Kidney (tissue), 14 donors: Measurements from ENCODE around the gene SLAMF9. TPM values are rescaled to one million over a fixed set of nuclear protein-coding genes. Genes with fewer than 3 reads are reported as not detected.

Experiments
- DNase-seq, 5 donors: peaks; one replicate each; pipeline ENCODE4 v3.0.0-alpha.2; 2013 to 2020
- FAIRE-seq: peaks from 2 replicates; lab custom pipeline; 2012; peaks lifted over from hg19 to GRCh38; lab: Jason Lieb, UNC
- H3K27ac ChIP-seq, 2 donors: one replicate each; pipeline ENCODE4 v1.7.0; 2013; ENCODE audit warnings: low read depth in 2 of 2, low read length in 2 of 2, inconsistent platforms in 1 of 2
- H3K27me3 ChIP-seq: one replicate; pipeline ENCODE4 v1.7.1; 2013; ENCODE audit warnings: low read length, inconsistent platforms; ENCODE audit not compliant: control insufficient read depth, insufficient read depth
- H3K36me3 ChIP-seq, 3 donors: one replicate each; pipeline versions ENCODE4 v1.7.0 to v1.7.1; 2013; ENCODE audit warnings: low read length in 3 of 3, control low read depth in 1 of 3, inconsistent platforms in 1 of 3; ENCODE audit not compliant: insufficient read depth in 3 of 3, control insufficient read depth in 2 of 3
- H3K4me1 ChIP-seq, 3 donors: one replicate each; pipeline versions ENCODE4 v1.7.0 to v1.7.1; 2013; ENCODE audit warnings: low read length in 3 of 3, inconsistent platforms in 1 of 3, low read depth in 1 of 3; ENCODE audit not compliant: control insufficient read depth in 2 of 3, insufficient read depth in 2 of 3
- H3K4me3 ChIP-seq, 3 donors: one replicate each; pipeline versions ENCODE4 v1.7.0 to v1.8.1; 2013; ENCODE audit warnings: low read length in 3 of 3, control low read depth in 1 of 3, inconsistent platforms in 1 of 3
- H3K9ac ChIP-seq, 3 donors: one replicate each; pipeline versions ENCODE4 v1.7.0 to v1.7.1; 2013; ENCODE audit warnings: low read length in 3 of 3, control low read depth in 1 of 3, inconsistent platforms in 1 of 3
- H3K9me3 ChIP-seq, 3 donors: one replicate each; pipeline versions ENCODE4 v1.7.0 to v1.7.1; 2013; ENCODE audit warnings: low read length in 3 of 3, control low read depth in 1 of 3, inconsistent platforms in 1 of 3; ENCODE audit not compliant: control insufficient read depth in 2 of 3, insufficient read depth in 1 of 3
- intact Hi-C: fragments of 100-400 bp; cut with DNase I; formaldehyde crosslinking; loops from one replicate; pipeline ENCODE4 v1.11.1; 2022
- polyA plus RNA-seq: library from polyadenylated mRNA; stranded (reverse); fragments of 350-450 nt; fragmentation: Illumina TruSeq; extraction: RNeasy Lipid Tissue Mini Kit (QIAGEN cat#74804); gene quantifications from one replicate; pipeline ENCODE4 v1.2.3, GENCODE V29; 2014; ENCODE audit warnings: low read depth, low replicate concordance; ENCODE audit not compliant: insufficient read depth
- total RNA-seq: library from RNA; stranded (reverse); fragmentation: NEBNext Ultra II Directional; extraction: Animal tissue kit (Norgen Biotek cat#: 25700); gene quantifications from one replicate; pipeline ENCODE4 v1.2.1, GENCODE V29; 2021
- TF ChIP-seq, protein P1 (sequence below): IDR thresholded peaks from 3 replicates; pipeline ENCODE4 v1.5.1; 2012; ENCODE audit warnings: mild to moderate bottlenecking, moderate library complexity, borderline replicate concordance; ENCODE audit not compliant: insufficient read depth; ENCODE audit errors: extremely low read depth
- donor health status: control.
- donor health status: control.
- donor health status: control.
- donor health status: control.
- donor health status: control.
- donor health status: DM: yes; HTN: yes; CAD: no.
- donor health status: Normal renal cell carcinoma (clear cell type).

Gene SLAMF9
- total and polyA plus RNA-seq, 2 donors from 2014 or later: not detected

GRCh38 chr1:159927849-159928431, 26.1 kb downstream of the SLAMF9 start:
- DNase-seq: peak in 1 of 5 donors; percentile 61
- no peak overlapping the region for H3K4me3 ChIP-seq
- H3K27ac ChIP-seq: no peak overlapping the region
- no peak for FAIRE-seq
- peaks cover 2 to 13% (median 2%) of the 10 kb centered on the region in 3 donors for H3K4me1 ChIP-seq
- no peak overlapping the region for H3K9ac ChIP-seq
- TF ChIP-seq, protein P1, sequence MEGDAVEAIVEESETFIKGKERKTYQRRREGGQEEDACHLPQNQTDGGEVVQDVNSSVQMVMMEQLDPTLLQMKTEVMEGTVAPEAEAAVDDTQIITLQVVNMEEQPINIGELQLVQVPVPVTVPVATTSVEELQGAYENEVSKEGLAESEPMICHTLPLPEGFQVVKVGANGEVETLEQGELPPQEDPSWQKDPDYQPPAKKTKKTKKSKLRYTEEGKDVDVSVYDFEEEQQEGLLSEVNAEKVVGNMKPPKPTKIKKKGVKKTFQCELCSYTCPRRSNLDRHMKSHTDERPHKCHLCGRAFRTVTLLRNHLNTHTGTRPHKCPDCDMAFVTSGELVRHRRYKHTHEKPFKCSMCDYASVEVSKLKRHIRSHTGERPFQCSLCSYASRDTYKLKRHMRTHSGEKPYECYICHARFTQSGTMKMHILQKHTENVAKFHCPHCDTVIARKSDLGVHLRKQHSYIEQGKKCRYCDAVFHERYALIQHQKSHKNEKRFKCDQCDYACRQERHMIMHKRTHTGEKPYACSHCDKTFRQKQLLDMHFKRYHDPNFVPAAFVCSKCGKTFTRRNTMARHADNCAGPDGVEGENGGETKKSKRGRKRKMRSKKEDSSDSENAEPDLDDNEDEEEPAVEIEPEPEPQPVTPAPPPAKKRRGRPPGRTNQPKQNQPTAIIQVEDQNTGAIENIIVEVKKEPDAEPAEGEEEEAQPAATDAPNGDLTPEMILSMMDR: no peak
- no peaks in the 10 kb centered on the region for H3K36me3 ChIP-seq
- no peaks in the 10 kb centered on the region for H3K9me3 ChIP-seq
- no peaks in the 10 kb centered on the region for H3K27me3 ChIP-seq
- intact Hi-C loops: no loop called here

- H3K36me3 ChIP-seq: no peaks in the 10 kb centered on the region
- no peak overlapping the region for H3K4me3 ChIP-seq
- H3K27me3 ChIP-seq: no peaks in the 10 kb centered on the region
- peak in 1 of 5 donors; percentile 61 for DNase-seq
- no peak overlapping the region for H3K27ac ChIP-seq
- no peak for FAIRE-seq
- no peak overlapping the region for H3K9ac ChIP-seq
- no peaks in the 10 kb centered on the region for H3K9me3 ChIP-seq
- H3K4me1 ChIP-seq: peaks cover 2 to 20% (median 4%) of the 10 kb centered on the region in 3 donors
- intact Hi-C loops: no loop called here
- TF ChIP-seq, protein P1: no peak
Observed at GRCh38 chr1:159927211-159927848, 26.7 kb downstream of the SLAMF9 start.

- TF ChIP-seq, protein P1: no peak
- Histone ChIP-seq H3K4me3 (peak overlapping the region; percentile 83 to 97 (median 93)), H3K27me3 (no peaks in the 10 kb centered on the region), H3K27ac (peak overlapping the region; percentile 95 to 98), H3K4me1 (peaks cover 2 to 25% (median 9%) of the 10 kb centered on the region in 3 donors), H3K9me3 (no peaks in the 10 kb centered on the region), H3K36me3 (peaks cover 0 to under 1% (median 0%) of the 10 kb centered on the region in 3 donors), H3K9ac (peak overlapping the region; percentile 70 to 99 (median 81))
- intact Hi-C loops: no loop called here
- no peak for FAIRE-seq
- peak in 2 of 5 donors; percentile 78 for DNase-seq
Observed at GRCh38 chr1:159925719-159926078, 28.3 kb downstream of the SLAMF9 start.
